ENCODE data around the gene THEMIS2.

THEMIS2 gene

GRCh38 chr1:27935721-27936120 is 63.4 kb downstream of the THEMIS2 start:
- Histone ChIP-seq H3K4me3 (ENCODE audit: severe bottlenecking) (no peak overlapping the region), H3K36me3 (ENCODE audit: low read depth) (no peaks in the 10 kb centered on the region), H3K27ac (ENCODE audit: poor library complexity, severe bottlenecking) (no peak overlapping the region), H3K27me3 (ENCODE audit: insufficient read depth, poor library complexity, severe bottlenecking) (no peaks in the 10 kb centered on the region), H3K9me3 (ENCODE audit: severe bottlenecking) (no peaks in the 10 kb centered on the region), H3K4me1 (ENCODE audit: insufficient read depth, poor library complexity, severe bottlenecking) (no peaks in the 10 kb centered on the region)
- TF ChIP-seq CTCF (IDR thresholded peaks at IDR 0.05; ENCODE audit: poor library complexity, severe bottlenecking) = no peak
- ATAC-seq (ENCODE audit: low read depth) = no peak
- DNase-seq (ENCODE audit: low spot score) = no peak

Data from RWPE2 (cell line).